K562 (cell line): ENCODE measurements around the gene DGKB. TPM values are rescaled to one million over a fixed set of nuclear protein-coding genes. Genes with fewer than 3 reads are reported as not detected.

Experiments
- ATAC-seq: fragments of 200-7000 bp; cut with Tn5 transposase; 3 replicates; pipeline ENCODE4 v1.9.1; 2020; ENCODE audit warnings: moderate library complexity
- BruUV-seq: library from RNA; stranded (reverse); fragments of 400-500 nt; replicated peaks from 2 replicates; lab custom pipeline; 2021; lab: Mats Ljungman, UMichigan
- CTCF ChIA-PET: fragments of 300-600 bp; formaldehyde crosslinking; extraction: SDS; loops from one replicate; lab custom pipeline; 2021; ENCODE audit warnings: low intra/inter-chr PET ratio; lab: Yijun Ruan, JAX
- POLR2A ChIA-PET: fragments of 300-600, 350-650 bp; sonication (Branson Sonifier 250); formaldehyde crosslinking; extraction: SDS; loops from one replicate; lab custom pipeline; 2021; ENCODE audit warnings: antibody characterized with exemption, inconsistent platforms; lab: Yijun Ruan, JAX
- DNase-seq, 4 experiments: peaks; one replicate each; pipeline versions ENCODE4 v3.0.0 to v3.0.0-alpha.2; 2011 to 2018; ENCODE audit warnings: low spot score in 3 of 4, mixed read lengths in 3 of 4; ENCODE audit errors: extremely low read depth in 1 of 4
- FAIRE-seq: peaks from 2 replicates; lab custom pipeline; 2011; peaks lifted over from hg19 to GRCh38; lab: Jason Lieb, UNC
- H2AFZ ChIP-seq: 2 replicates; pipeline ENCODE4 v1.6.0; 2011; ENCODE audit warnings: low read depth, low read length, control low read depth, inconsistent platforms
- H3K27ac ChIP-seq: fragments of 200-600 bp; 3 replicates; pipeline ENCODE4 v1.8.0; 2011; ENCODE audit warnings: low read depth, mild to moderate bottlenecking, control low read depth, inconsistent platforms, low read length, moderate library complexity, mixed read lengths; ENCODE audit errors: extremely low read depth
- H3K27me3 ChIP-seq, 2 experiments: fragments of 300-600 bp in 1 of 2; 2 replicates in 1 of 2; 3 replicates in 1 of 2; pipeline versions ENCODE4 v1.6.0 to v1.8.0; 2011; ENCODE audit warnings: inconsistent platforms in 2 of 2, low read length in 2 of 2, mild to moderate bottlenecking in 1 of 2, mixed read lengths in 1 of 2, moderate library complexity in 1 of 2; ENCODE audit not compliant: control insufficient read depth in 2 of 2, insufficient read depth in 2 of 2
- H3K36me3 ChIP-seq: fragments of 300-600 bp; 3 replicates; pipeline ENCODE4 v1.8.0; 2011; ENCODE audit warnings: mild to moderate bottlenecking, low read length, inconsistent platforms; ENCODE audit not compliant: control insufficient read depth, insufficient read depth
- H3K4me1 ChIP-seq, 2 experiments: fragments of 200-600 bp in 1 of 2; replicated peaks in 1 of 2; 2 replicates in 1 of 2; 3 replicates in 1 of 2; pipeline versions ENCODE4 v1.5.1 to v1.8.0; 2011; ENCODE audit warnings: inconsistent platforms in 2 of 2, low read length in 2 of 2, mild to moderate bottlenecking in 1 of 2, mixed read lengths in 1 of 2, moderate library complexity in 1 of 2; ENCODE audit not compliant: control insufficient read depth in 2 of 2, insufficient read depth in 2 of 2
- H3K4me2 ChIP-seq: 2 replicates; pipeline ENCODE4 v1.6.1; 2011; ENCODE audit warnings: low read length, control low read depth, inconsistent platforms, mixed read lengths; ENCODE audit not compliant: insufficient read depth
- H3K4me3 ChIP-seq: fragments of 200-600 bp; sonication (generic), shearing (Covaris generic); 2 replicates; pipeline ENCODE4 v1.5.1; 2016; ENCODE audit warnings: control low read depth, inconsistent platforms
- H3K79me2 ChIP-seq: fragments of 200-600 bp; 3 replicates; pipeline ENCODE4 v1.8.0; 2011; ENCODE audit warnings: low read length, inconsistent platforms; ENCODE audit not compliant: control insufficient read depth, insufficient read depth
- H3K9ac ChIP-seq, 2 experiments: 2 replicates each; pipeline versions ENCODE4 v1.6.0 to v1.6.1; 2011; ENCODE audit warnings: low read depth in 2 of 2, low read length in 2 of 2, control low read depth in 1 of 2, inconsistent platforms in 1 of 2, mild to moderate bottlenecking in 1 of 2, mixed read lengths in 1 of 2; ENCODE audit not compliant: insufficient read depth in 1 of 2
- H3K9me1 ChIP-seq: one replicate; pipeline ENCODE4 v1.6.0; 2011; ENCODE audit warnings: inconsistent platforms, mild to moderate bottlenecking, low read length, moderate library complexity; ENCODE audit not compliant: control insufficient read depth, insufficient read depth
- H3K9me3 ChIP-seq: replicated peaks from 2 replicates; pipeline ENCODE4 v1.5.1; 2011; ENCODE audit warnings: low read depth, low read length, inconsistent platforms; ENCODE audit not compliant: control insufficient read depth, insufficient read depth
- H4K20me1 ChIP-seq: replicated peaks from 2 replicates; pipeline ENCODE4 v1.6.1; 2011; ENCODE audit warnings: low read length, inconsistent platforms, mixed read lengths; ENCODE audit not compliant: control insufficient read depth, insufficient read depth
- ATF4 ChIP-seq: fragments of 450-650 bp; formaldehyde crosslinking; IDR thresholded peaks from 2 replicates; pipeline ENCODE4 v1.4.0; 2022; ENCODE audit warnings: mild to moderate bottlenecking, moderate library complexity
- CAMTA2 ChIP-seq: fragments of 250-450 bp; sonication (Bioruptor Pico); conservative IDR thresholded peaks from 2 replicates; pipeline ENCODE4 v1.5.1; 2022
- CBFB ChIP-seq: sonication (generic); formaldehyde crosslinking; IDR thresholded peaks from 2 replicates; pipeline ENCODE4 v1.4.0; 2020; ENCODE audit warnings: mild to moderate bottlenecking, missing genetic modification reagents
- EP400 ChIP-seq: fragments of 450-650 bp; IDR thresholded peaks from 2 replicates; pipeline ENCODE4 v1.6.1; 2017; ENCODE audit warnings: antibody characterized with exemption, mild to moderate bottlenecking, moderate library complexity
- ETS1 ChIP-seq: conservative IDR thresholded peaks from 2 replicates; pipeline ENCODE4 v1.6.1; 2011; ENCODE audit warnings: low read depth, mild to moderate bottlenecking, low read length; ENCODE audit not compliant: control insufficient read depth
- PML ChIP-seq: IDR thresholded peaks from 2 replicates; pipeline ENCODE4 v1.6.1; 2012; ENCODE audit warnings: low read length, inconsistent platforms
- PURB ChIP-seq: sonication (generic); formaldehyde crosslinking; IDR thresholded peaks from 2 replicates; pipeline ENCODE4 v1.9.0; 2021; ENCODE audit warnings: low read depth, mild to moderate bottlenecking, missing genetic modification reagents
- SREBF2 ChIP-seq: sonication (generic); formaldehyde crosslinking; IDR thresholded peaks from 2 replicates; pipeline ENCODE4 v1.4.0; 2020; ENCODE audit warnings: mild to moderate bottlenecking, missing genetic modification reagents
- U2AF2 ChIP-seq: fragments of 200-400 bp; formaldehyde crosslinking; optimal IDR thresholded peaks from 2 replicates; pipeline ENCODE3; 2017; ENCODE audit warnings: low read depth, mild to moderate bottlenecking, low read length
- ZNF184 ChIP-seq: sonication (generic); formaldehyde crosslinking; IDR thresholded peaks from 2 replicates; pipeline ENCODE4 v1.5.0; 2020; ENCODE audit warnings: missing genetic modification reagents
- ZNF224 ChIP-seq: sonication (generic); formaldehyde crosslinking; IDR thresholded peaks from 2 replicates; pipeline ENCODE4 v1.8.0; 2022; ENCODE audit warnings: mild to moderate bottlenecking, missing genetic modification reagents
- WGBS: fragments of 100-300 bp; shearing (Covaris generic); methylation state at CpG from one replicate; pipeline ENCODE4 v1.1.6; 2016; ENCODE audit warnings: low coverage, mixed read lengths; ENCODE audit not compliant: insufficient coverage; ENCODE audit errors: missing lambda C conversion rate; 5-methylcytosine and 5-hydroxymethylcytosine counted together
- in situ Hi-C: fragments of 300-500 bp; cut with MboI; formaldehyde crosslinking; loops from 4 replicates; pipeline ENCODE4 v1.15.0; 2018; ENCODE audit warnings: inconsistent platforms, mixed read lengths
- intact Hi-C: fragments of 100-400 bp; cut with micrococcal nuclease; formaldehyde crosslinking; loops from 2 replicates; pipeline ENCODE4 v1.14.2; 2022
- polyA plus RNA-seq, 8 experiments: library from polyadenylated mRNA; depleted of rRNA in 4 of 8; stranded (reverse) in 5 of 8; unstranded in 3 of 8; fragments of >200 nt; fragmentation: Nextera tagmentation in 2 of 8; fragmentation: Illumina TruSeq in 1 of 8; extraction: Ambion mirVana in 2 of 8; extraction: Trizol in 1 of 8; gene quantifications; 2 replicates each; pipeline versions ENCODE4 v1.2.1 to v1.2.3, GENCODE V29; 2011 to 2014; ENCODE audit warnings: inconsistent platforms in 1 of 8, missing spikeins in 1 of 8
- total RNA-seq, 7 experiments: library from RNA; depleted of rRNA in 6 of 7; stranded (reverse); fragments of >200 nt in 6 of 7; fragmentation: Illumina TruSeq in 2 of 7; extraction: Trizol in 2 of 7; gene quantifications; 2 replicates each; pipeline versions ENCODE4 v1.2.1 to v1.2.3, GENCODE V29; 2011 to 2021; ENCODE audit warnings: low replicate concordance in 1 of 7
- TF ChIP-seq, protein P1 (sequence below): fragments of 200-800 bp; sonication (Bioruptor generic); IDR thresholded peaks from 2 replicates; pipeline ENCODE4 v1.6.1; 2016; ENCODE audit warnings: missing genetic modification characterization, missing compliant biosample characterization

The DGKB gene
- total and polyA plus RNA-seq, 9 of the 15 experiments (the other 6 are each of a cell fraction or from before 2014, with no cell fraction given) = 0.01 TPM; not detected in 8

DNA sequence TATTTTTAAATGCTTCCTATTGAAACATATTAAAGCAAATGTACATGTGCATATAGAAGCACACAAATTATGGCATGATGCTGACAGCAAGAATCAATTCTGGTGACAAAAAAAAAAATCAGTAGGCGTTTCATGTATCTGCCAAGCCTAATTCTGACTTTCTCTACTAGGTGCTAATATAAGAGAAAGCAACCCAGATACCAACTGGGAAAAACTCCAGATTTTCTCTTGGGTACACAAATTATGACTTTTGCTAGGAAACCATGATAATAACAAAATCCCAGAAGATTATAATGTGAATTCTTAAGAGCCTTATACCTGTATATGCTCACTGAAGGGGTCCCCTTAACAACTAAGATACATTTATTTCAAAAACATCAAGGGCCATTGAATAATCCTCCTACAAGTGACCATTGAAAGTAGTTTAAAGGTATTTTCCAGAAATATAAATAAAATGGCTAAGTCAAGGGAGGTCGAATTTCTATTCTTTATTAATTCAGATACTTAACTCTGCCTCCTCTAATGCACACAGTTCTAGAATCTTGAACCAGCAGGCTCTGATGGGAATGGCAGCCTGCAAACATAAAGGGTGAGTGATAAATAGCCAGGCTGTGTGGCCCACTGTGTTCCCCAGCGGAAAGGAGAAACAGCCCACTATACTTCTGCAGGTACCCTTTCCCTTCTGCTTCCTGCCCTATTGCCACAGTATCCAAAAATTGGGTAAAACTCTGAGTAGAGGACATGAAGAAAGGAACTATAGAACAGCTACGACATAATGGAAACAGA, 84.5 kb downstream of the DGKB start (continued):
- TF ChIP-seq PURB (CRISPR knock-in tag) (no peak), CAMTA2 (CRISPR knock-in tag) (no peak), ZNF184 (no peak), ETS1 (no peak)
- TF ChIP-seq, all 486 proteins: peak for 0

DNA sequence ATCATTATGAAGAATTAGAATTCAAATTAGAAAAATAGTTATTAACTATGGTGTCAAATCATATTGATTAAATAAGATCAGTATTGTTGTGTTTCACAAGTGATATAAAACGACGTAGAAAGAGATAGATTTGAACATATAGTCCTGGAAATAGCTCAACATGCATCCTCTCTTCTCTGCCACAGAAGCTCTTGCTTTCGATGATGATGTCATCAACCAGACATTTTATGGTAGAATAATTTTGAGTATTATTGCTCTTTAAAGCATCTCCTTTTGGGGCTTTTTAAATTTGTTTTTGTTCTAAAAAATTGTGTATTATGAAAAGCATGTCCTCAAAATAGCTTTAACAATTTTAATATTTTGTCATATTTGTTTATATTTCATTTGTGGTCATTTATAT, 95.0 kb downstream of the DGKB start:
- ChIA-PET POLR2A (no interaction called here), CTCF (no interaction called here)
- Histone ChIP-seq H3K4me3 (no peak overlapping the region), H3K9me1 (no peaks in the 10 kb centered on the region), H2AFZ (no peak overlapping the region), H3K4me1 (no peaks in the 10 kb centered on the region), H4K20me1 (no peaks in the 10 kb centered on the region), H3K36me3 (no peaks in the 10 kb centered on the region), H3K79me2 (no peaks in the 10 kb centered on the region), H3K4me2 (no peak overlapping the region), H3K9ac (no peak overlapping the region), H3K27me3 (no peaks in the 10 kb centered on the region), H3K27ac (no peak overlapping the region), H3K9me3 (no peaks in the 10 kb centered on the region)
- intact Hi-C loops (no loop called here), in situ Hi-C loops (no loop called here)
- DNase-seq (no peak), FAIRE-seq (no peak), ATAC-seq (no peak)
- BruUV-seq = no TSS peak
- 0% methylated on average over 3 of the region's 3 CpGs for WGBS
- TF ChIP-seq SREBF2 (CRISPR knock-in tag) (no peak), PML (no peak), CBFB (CRISPR knock-in tag) (no peak), ATF4 (no peak), U2AF2 (no peak), ZNF224 (CRISPR knock-in tag) (no peak), EP400 (no peak)
- TF ChIP-seq, protein P1, sequence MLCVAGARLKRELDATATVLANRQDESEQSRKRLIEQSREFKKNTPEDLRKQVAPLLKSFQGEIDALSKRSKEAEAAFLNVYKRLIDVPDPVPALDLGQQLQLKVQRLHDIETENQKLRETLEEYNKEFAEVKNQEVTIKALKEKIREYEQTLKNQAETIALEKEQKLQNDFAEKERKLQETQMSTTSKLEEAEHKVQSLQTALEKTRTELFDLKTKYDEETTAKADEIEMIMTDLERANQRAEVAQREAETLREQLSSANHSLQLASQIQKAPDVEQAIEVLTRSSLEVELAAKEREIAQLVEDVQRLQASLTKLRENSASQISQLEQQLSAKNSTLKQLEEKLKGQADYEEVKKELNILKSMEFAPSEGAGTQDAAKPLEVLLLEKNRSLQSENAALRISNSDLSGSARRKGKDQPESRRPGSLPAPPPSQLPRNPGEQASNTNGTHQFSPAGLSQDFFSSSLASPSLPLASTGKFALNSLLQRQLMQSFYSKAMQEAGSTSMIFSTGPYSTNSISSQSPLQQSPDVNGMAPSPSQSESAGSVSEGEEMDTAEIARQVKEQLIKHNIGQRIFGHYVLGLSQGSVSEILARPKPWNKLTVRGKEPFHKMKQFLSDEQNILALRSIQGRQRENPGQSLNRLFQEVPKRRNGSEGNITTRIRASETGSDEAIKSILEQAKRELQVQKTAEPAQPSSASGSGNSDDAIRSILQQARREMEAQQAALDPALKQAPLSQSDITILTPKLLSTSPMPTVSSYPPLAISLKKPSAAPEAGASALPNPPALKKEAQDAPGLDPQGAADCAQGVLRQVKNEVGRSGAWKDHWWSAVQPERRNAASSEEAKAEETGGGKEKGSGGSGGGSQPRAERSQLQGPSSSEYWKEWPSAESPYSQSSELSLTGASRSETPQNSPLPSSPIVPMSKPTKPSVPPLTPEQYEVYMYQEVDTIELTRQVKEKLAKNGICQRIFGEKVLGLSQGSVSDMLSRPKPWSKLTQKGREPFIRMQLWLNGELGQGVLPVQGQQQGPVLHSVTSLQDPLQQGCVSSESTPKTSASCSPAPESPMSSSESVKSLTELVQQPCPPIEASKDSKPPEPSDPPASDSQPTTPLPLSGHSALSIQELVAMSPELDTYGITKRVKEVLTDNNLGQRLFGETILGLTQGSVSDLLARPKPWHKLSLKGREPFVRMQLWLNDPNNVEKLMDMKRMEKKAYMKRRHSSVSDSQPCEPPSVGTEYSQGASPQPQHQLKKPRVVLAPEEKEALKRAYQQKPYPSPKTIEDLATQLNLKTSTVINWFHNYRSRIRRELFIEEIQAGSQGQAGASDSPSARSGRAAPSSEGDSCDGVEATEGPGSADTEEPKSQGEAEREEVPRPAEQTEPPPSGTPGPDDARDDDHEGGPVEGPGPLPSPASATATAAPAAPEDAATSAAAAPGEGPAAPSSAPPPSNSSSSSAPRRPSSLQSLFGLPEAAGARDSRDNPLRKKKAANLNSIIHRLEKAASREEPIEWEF (CRISPR knock-in tag) = no peak
